Keratinocyte (primary cell): Measurements from ENCODE around the gene TGM1.

Experiments
- EZH2 ChIP-seq: IDR thresholded peaks from one replicate; pipeline ENCODE4 v1.6.1; 2012; ENCODE audit warnings: inconsistent platforms, mild to moderate bottlenecking, low read length, moderate library complexity
- TF ChIP-seq, protein P1 (sequence below), 3 experiments: IDR thresholded peaks in 1 of 3; conservative IDR thresholded peaks in 1 of 3; optimal IDR thresholded peaks in 1 of 3; 2 replicates in 2 of 3; 3 replicates in 1 of 3; pipeline versions ENCODE3 to v1.5.1; 2011; ENCODE audit warnings: low read length in 3 of 3, mild to moderate bottlenecking in 3 of 3, moderate library complexity in 2 of 3, control low read depth in 1 of 3, inconsistent platforms in 1 of 3; ENCODE audit not compliant: insufficient read depth in 2 of 3; ENCODE audit errors: extremely low read depth in 1 of 3

DNA sequence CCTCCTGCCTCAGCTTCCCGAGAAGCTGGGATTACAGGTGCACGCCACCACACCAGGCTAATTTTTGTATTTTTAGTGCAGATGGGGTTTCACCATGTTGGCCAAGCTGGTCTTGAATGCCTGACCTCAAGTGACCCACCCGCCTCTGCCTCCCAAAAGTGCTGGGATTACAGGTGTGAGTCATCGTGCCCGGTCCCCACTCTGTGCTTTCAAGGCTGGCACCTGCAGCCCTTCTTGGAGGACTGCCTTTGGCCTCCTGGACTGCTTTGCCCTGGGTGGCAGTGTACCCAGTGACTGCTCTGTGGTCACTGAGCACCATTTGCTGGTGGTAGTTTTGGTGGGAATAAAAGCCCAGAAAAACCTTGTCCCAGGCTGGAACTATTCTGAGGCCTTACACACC is 24.0 kb upstream of the TGM1 start:
- TF ChIP-seq, protein P1, sequence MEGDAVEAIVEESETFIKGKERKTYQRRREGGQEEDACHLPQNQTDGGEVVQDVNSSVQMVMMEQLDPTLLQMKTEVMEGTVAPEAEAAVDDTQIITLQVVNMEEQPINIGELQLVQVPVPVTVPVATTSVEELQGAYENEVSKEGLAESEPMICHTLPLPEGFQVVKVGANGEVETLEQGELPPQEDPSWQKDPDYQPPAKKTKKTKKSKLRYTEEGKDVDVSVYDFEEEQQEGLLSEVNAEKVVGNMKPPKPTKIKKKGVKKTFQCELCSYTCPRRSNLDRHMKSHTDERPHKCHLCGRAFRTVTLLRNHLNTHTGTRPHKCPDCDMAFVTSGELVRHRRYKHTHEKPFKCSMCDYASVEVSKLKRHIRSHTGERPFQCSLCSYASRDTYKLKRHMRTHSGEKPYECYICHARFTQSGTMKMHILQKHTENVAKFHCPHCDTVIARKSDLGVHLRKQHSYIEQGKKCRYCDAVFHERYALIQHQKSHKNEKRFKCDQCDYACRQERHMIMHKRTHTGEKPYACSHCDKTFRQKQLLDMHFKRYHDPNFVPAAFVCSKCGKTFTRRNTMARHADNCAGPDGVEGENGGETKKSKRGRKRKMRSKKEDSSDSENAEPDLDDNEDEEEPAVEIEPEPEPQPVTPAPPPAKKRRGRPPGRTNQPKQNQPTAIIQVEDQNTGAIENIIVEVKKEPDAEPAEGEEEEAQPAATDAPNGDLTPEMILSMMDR (optimal IDR thresholded peaks at IDR 0.05 in 1 of 3, IDR thresholded peaks at IDR 0.05 in 1 of 3, conservative IDR thresholded peaks at IDR 0.05 in 1 of 3; ENCODE audit: extremely low read depth in 1 of 3, insufficient read depth in 2 of 3, low read length in 3 of 3), result no peak
- no peak for TF ChIP-seq EZH2
